GM21381 (cell line): Measurements from ENCODE around the gene DEK.
"Not testable (repeated sequence)": the region's sequence is repeated elsewhere in the genome, so short reads cannot be mapped to it uniquely, and the experiment has no call there.

Source experiments
- ATAC-seq: cut with Tn5 transposase; IDR thresholded peaks from one replicate; pipeline ENCODE4 v1.9.1; 2021; ENCODE audit warnings: mild to moderate bottlenecking, moderate library complexity; ENCODE audit not compliant: unreplicated experiment

Gene DEK

DNA sequence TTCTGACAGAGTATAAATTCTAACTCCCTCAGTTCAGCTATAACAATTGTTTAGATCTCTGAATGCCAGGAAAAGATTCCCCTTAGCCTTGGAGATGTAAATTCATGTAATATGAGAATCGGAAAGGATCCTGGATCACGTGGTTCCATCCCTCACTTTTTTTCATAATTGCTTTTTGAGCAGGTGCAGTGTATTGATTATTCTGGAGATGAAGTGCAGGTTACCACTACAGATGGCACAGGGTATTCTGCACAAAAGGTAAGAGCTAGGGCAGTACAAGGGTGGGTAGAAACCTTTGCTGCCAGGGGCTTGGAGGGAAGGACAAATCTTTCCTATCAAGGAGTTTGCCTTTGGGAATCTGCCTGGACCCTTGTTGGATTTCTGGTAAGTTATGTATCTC, 56.4 kb downstream of the DEK start:
- no peak for ATAC-seq

DNA sequence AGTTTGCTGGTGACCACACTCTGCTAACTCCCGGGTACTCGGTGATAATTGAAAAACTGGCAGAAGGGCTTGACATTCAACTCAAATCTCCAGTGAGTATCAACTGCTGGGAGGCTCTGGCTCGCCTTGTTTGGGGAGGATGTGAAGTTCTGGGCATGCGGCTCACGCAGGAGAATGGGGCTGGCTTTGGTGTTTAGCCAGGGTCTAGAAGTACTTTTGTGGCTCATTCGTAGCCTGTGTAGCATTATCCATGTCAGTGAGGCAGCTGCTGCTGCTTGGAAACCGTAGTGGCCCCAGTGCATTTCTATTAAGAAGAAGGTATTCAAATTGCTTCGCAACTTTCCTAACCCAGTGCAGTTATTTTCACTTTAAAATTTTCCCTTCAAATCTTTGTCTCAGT, 56.9 kb downstream of the DEK start:
- ATAC-seq, result no peak

DNA sequence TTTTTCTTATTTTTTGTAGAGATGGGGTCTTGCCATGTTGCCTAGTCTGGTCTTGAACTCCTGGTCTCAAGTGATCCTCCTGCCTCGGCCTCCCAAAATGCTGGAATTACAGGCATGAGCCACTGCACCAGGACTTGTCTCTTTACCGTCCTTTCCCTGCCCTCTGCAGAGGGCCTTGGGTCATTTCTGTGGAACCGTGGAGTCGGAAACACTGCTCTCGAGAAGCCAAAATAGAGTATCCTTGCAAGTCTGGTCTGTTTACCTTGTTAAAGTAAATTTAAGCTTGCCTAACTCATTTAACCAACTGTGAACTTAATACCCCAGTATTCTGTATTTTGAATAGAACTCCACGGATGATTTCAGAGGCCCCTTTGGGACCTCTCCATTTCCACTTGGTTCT, 57.7 kb downstream of the DEK start:
- no peak for ATAC-seq

DNA sequence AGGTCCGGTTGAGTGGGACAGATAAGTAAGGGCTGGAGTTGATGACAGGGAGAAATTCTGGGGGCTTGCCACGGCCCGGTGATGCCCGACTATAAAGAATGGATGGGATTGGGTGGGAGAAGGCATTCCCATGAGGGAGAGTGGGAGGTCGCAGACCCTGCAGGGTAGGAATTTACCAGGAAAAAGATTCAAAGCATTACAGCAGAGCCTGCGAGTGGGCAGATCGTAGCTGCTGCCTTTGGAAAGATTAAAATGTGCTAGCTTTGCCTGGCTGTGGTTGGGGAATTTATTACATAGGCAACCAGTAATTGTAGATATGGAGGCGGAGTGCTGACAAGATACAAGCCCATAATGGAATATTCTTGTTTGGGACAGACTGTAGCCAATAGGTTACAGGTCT, 59.6 kb downstream of the DEK start:
- ATAC-seq, result no peak

DNA sequence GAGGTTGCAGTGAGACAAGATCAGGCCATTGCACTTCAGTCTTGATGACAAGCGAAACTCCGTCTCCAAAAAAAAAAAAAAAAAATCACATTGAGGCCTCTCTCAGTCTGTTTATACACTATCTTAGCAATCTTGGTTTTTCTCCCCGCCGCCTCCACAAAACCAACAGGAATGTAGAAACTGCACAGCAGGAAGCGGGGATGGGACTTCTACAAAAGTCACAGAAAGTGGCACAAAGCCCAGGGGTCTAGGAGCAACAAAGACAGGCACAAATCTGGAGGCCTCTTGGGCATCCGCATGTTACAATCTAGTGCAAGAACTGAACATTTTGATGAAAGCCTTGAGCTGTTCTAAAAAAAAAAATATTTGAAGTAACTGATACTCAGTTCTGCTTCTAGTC, 60.5 kb downstream of the DEK start:
- ATAC-seq, result no peak

DNA sequence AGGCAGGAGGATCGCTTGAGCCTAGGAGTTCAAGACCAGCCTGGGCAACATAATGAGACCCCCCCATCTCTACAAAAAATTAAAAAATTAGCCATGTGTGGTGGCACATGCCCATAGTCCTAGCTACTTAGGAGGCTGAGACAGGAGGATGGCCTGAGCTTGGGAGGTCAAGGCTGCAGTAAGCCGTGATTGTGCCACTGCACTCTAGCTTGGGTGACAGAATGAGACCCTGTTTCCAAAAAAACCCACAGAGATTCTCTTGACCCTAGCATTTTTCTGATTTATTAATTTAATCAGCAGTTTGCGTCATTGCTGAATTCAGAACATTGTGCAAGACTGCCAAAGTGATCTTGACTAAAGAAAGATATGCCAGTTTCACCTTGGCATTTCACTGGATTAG, 72.3 kb downstream of the DEK start:
- ATAC-seq, result no peak

DNA sequence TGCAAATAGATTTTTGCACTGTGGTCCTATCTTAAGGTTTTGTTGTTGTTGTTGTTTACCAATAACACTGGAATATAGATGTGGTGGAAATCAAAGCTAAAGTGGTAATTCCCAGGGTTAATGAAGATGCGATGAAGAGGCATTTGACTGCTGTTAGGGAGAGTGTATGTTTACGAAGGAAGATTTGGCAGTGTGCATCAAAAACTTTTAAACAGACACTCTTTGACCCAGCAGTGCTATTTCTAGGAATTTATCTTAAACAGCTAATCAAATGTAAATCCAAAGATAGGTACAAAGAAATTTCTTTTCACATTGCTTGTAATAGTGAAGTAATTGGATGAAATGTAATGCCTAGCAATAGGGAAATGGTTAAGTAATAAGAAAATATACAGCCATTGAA, 75.1 kb downstream of the DEK start:
- no peak for ATAC-seq

DNA sequence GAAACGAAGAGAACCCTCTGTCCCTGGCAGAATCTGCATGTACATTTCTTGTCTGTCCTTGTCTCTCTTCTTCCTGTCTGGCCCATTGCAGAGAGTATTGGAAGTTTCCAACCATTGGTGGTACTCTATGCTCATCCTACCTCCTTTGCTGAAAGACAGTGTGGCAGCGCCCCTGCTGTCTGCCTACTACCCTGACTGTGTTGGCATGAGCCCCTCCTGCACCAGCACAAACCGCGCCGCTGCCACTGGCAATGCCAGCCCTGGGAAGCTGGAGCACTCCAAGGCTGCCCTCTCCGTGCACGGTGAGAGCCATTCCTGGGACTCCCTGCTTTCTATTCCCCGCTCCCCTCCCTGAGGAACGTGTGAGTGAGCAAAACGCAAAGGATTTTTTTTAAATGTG, 76.6 kb downstream of the DEK start:
- no peak for ATAC-seq

DNA sequence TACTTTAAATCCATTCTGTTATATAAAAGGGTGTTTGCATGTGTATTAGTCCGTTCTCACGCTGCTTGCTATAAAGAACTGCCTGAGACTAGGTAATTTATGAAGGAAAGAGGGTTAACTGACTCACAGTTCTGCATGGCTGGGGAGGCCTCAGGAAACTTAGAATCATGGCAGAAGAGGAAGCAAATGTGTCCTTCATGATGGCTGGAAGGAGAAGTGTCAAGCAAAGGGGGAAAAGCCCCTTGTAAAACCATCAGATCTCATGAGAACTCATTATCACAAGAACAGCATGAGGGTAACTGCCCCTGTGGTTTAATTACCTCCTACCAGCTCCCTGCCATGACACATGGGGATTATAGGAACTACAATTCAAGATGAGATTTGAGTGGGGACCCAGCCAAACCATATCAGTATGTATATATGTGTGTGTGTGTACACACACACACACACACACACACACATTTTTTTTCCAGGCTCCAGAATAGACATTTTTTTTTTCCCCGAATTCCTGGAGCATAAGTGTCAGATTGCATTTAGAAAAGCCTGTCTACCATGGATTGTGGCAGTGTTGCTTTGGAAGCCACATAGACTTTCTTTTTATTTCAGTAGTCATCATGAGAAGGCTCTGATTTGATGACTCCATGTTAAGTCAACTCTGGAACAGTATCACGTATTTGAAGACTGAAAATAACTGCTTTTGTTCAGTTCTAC, 77.6 kb downstream of the DEK start:
- no peak for ATAC-seq

DNA sequence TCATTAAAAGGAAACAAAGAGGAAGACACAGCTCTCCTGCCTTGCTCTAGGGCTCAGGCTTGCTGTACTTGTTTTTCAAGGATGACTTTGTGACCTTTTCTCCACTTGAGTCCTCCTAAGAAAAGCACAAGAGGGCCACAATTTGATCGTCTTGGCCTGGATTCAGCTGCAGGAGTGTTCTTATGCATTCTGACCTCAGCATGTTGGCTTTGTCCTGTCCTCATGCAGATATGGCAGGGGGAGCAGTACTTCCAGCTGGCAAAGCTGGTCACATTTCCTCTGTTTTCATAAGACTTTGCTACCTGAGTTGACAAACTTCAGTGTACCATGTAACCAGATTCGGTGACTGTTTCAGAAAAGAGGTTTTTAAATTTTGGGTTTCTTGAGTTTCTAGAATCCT, 78.3 kb downstream of the DEK start:
- ATAC-seq, result no peak

DNA sequence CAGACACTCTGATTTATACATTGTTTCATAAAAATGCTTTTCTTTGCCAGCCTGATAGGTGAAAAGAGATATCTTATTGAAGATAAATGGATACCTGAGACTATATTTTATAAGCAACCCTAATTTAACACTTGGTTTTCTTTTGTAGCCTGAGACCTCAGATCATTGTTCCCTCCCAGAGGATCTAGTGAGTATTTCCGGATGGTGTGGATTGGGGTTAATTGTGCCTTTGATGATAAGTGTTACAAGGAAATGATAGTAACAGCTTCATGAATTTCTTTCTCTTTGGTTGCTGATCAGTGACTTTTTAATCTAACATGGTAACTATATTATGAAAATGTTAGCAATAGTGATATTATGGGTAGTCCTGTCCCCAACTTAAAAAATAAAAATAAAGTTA, 78.7 kb downstream of the DEK start:
- ATAC-seq, result no peak

DNA sequence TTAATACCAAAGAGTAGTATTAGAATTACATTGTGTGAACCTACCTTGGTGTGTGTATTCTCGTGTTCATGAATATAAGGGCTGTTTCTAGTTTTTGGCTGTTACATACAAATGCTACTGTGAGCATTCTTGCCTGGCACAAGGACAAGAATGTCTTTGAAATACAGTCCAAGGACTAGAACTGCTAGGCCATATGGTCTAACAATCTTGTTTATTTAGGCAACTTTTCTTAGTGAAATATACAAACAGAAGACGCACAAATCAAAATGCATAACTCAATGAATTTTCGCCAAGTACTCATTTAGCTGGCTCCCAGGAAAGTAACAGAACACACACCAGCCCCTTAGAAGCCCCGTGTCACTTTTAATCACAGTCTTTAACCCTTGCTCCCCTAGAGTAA, 80.6 kb downstream of the DEK start:
- no peak for ATAC-seq

DNA sequence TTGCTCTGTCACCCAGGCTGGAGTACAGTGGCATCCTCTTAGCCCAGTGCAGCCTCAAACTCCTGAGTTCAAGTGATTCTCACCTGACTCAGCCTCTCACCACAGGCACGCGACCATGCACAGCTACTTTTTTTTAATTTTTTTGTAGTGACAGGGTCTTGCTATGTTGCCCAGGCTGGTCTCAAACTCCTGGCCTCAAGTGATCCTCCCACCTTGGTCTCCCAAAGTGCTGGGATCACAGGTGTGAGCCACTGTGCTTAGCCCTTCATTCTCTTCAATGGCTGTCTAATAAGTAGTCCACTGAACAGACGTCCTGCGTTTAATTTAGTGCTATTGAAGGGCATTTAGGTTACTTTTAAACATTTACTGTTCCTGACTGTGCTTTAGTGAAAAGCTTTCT, 81.8 kb downstream of the DEK start:
- ATAC-seq, result no peak

DNA sequence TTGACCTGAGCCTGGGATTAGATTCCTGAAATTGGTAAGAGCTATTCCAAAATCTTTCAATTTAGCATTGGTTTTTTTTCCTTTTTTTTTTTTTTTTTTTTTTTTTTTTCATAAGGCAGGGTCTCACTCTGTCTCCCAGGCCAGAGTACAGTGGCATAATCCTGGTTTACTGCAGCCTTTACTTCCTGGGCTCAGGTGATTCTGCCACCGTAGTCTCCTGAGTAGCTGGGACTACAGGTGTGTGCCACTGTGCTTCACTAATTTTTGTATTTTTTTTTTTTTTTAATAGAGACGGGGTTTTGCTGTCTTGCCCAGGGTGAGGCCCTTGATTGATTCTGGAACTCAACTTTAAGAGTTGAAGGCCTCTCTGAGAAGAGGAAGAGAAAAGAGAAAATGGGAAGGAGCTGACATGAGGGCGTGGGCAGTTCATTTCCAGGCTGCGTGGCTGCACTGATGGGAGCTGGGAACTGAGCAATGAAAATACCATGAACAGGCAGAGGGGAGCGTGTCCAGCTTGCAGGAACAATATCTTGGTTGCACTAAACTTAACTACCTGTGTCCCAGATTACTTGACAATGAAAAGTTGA, 84.5 kb downstream of the DEK start:
- no peak for ATAC-seq

DNA sequence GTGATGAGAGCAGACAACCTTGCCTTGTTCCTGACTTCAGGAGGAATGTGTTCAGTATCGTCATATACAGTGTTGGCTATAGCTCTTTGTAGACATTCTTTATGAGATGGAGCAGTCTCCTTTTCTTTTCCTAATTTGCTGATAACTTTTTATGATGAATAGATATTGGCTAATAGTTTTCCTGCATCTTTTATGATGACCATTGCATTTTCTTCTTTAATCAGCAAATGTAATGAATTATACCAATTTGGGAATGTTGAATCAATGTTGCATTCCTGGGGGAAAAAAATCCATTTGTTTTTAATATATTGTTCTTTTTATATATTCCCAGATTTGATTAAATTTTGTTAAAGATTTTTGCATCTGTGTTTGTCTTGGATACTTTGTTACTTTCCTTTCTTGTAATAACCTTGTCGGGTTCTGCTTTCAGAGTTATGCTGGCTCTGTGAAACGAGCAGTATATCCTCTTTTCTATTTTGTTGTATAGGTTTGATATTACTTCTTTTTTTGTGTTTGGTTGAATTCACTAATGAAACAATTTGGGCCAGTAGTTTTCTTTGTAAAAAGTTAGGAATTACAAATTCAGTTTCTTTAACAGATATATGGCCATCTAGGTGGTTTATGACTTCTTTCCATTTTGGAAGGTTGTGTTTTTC, 85.2 kb downstream of the DEK start:
- ATAC-seq, result no peak

DNA sequence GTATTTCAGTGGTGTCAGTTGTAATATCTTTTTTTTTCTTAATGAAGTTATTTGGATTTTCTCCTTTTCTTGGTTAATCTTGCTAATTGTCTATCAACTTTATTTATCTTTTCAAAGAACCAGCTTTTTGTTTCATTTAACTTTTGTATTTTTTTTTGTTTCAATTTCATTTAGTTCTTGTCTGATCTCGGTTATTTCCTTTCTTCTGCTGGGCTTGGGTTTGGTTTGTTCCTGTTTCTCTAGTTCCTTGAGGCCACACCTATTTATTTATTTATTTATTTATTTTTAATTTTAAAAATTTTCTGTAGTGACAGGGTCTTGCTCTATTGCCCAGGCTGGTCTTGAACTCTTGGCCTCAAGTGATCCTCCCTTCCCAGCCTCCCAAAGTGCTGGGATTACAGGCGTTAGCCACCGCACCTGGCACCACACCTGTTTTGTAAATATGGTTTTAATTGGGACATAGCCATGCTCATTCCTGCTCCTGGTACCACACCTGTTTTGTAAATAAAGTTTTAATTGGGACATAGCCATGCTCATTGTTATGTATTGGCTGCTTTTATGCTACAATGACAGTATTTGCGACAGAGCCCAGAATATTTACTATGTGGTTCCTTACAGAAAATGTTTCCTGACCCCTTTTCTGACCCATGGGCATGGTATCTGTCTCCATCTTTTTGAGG, 86.9 kb downstream of the DEK start:
- no peak for ATAC-seq

DNA sequence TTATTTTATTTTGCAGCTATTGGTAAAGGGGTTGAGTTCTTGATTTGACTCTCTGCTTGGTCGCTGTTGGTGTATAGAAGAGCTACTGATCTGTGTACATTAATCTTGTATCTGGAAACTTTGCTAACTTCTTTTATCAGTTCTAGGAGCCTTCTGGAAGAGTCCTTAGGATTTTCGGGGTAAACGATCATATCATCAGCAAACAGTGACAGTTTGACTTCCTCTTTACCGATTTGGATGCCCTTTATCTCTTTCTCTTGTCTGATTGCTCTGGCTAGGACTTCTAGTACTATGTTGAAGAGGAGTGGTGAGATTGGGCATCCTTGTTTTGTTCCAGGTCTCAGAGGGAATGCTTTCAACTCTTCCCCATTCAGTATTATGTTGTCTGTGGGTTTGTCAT, 88.1 kb downstream of the DEK start:
- ATAC-seq, result not testable (repeated sequence)
